ENCODE measurements around the gene TPT1.

GRCh38 chr13:45341799-45342500, 967 bp upstream of the TPT1 start:
- no peak for TF ChIP-seq CTCF (IDR thresholded peaks at IDR 0.05)
- no peak for TF ChIP-seq POLR2A (IDR thresholded peaks at IDR 0.05; ENCODE audit: low read depth)
- TF ChIP-seq POLR2AphosphoS5 (IDR thresholded peaks at IDR 0.05): peak; percentile 49 to 80

Measured in esophagus muscularis mucosa (tissue), 3 donors.